AG08396 (cell line): ENCODE results near the gene MDFI.

Source experiments
- DNase-seq: peaks from one replicate; pipeline ENCODE4 v3.0.0; 2012; ENCODE audit warnings: low spot score, mixed read lengths

MDFI gene

GRCh38 chr6:41651246-41651961 is 13.1 kb downstream of the MDFI start:
- DNase-seq = no peak

GRCh38 chr6:41651962-41652657 is 13.8 kb downstream of the MDFI start:
- DNase-seq = no peak

- DNase-seq = no peak
These were observed 14.8 kb downstream of the MDFI start for GRCh38 chr6:41652866-41653652.

DNA sequence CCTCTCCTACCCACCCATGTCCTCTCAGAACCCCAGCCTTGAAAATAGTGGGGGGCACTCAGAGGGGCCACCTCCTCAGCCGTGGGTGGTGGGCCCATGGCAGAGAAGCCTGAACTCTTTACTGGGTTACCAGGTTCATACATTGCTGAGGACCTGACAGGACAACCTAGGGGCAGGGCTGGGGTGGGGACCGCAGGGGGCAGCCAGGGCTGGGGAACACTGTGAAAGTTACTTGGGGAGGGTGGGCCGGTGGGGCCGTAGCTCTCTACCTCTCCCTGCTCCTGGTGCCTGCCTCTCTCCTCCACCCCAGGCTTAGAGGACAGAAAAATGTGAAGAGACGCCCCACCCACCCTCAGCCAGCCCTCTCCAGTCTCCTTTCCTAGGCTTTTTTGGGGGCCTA is 15.4 kb downstream of the MDFI start:
- DNase-seq = no peak

GRCh38 chr6:41654151-41654697 is 16.0 kb downstream of the MDFI start:
- no peak for DNase-seq

- DNase-seq = no peak
These were observed 16.5 kb downstream of the MDFI start for GRCh38 chr6:41654698-41655151.

GRCh38 chr6:41655176-41655575 is 16.9 kb downstream of the MDFI start:
- no peak for DNase-seq

GRCh38 chr6:41655646-41656001 is 17.4 kb downstream of the MDFI start:
- DNase-seq = no peak

GRCh38 chr6:41656002-41656691 is 17.9 kb downstream of the MDFI start:
- no peak for DNase-seq

- no peak for DNase-seq
These were observed 19.1 kb downstream of the MDFI start for GRCh38 chr6:41657131-41658094.

GRCh38 chr6:41658636-41659035 is 20.4 kb downstream of the MDFI start:
- DNase-seq = no peak

GRCh38 chr6:41659935-41660334 is 21.7 kb downstream of the MDFI start:
- no peak for DNase-seq

DNA sequence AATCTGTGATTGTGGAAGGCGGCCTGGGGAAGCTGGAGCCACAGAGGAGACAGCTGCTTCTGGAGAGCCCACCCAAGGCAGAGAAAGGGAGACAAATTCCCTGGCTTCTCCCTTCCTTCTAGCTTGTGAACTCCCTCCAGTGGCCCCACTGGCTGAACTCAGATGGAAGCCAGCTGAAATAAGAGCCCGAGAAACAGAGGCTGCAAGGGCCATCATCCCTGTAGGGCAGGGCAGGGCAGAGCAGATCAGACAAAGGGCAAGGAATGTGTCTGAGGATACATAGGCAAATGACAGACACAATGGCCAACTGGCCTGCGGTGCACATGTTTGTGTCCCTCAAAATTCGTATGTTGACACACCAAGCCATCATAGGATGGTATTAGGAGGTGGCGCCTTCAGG is 25.3 kb downstream of the MDFI start:
- DNase-seq = no peak

- DNase-seq = no peak
These were observed 26.0 kb downstream of the MDFI start for GRCh38 chr6:41664271-41664670.

GRCh38 chr6:41667195-41667594 is 28.9 kb downstream of the MDFI start:
- no peak for DNase-seq

GRCh38 chr6:41668968-41669367 is 30.7 kb downstream of the MDFI start:
- DNase-seq = no peak

DNA sequence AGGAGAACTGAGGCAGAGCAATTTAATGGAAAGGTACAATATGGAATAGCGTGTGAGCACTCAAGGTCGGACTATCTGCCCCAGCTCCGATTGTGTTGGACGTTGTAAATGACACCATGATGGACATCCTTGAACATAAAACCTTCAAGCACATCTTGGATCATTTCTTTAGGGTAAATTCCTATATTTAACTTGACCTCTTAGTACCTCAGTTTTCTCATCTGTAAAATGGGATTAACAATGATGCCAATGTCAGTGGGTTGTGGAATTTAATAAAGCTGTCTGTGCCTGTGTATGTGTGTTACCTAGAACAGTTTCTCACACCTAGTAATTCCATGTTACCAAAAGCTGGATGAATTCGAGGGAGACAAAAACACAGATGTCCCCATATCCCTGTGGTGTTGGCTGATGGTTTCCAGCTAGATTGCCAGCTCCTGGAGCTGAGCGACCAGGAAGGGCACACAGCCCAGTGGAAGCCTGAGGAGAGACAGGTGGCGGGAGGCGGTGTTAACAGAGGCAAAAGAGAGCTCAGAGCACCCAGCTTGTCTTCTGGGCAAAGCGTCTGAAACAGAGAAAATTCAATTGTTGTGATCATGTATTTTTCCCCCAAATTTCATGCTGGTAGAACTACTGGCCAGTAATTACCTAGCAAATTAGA is 32.6 kb downstream of the MDFI start:
- DNase-seq = no peak

DNA sequence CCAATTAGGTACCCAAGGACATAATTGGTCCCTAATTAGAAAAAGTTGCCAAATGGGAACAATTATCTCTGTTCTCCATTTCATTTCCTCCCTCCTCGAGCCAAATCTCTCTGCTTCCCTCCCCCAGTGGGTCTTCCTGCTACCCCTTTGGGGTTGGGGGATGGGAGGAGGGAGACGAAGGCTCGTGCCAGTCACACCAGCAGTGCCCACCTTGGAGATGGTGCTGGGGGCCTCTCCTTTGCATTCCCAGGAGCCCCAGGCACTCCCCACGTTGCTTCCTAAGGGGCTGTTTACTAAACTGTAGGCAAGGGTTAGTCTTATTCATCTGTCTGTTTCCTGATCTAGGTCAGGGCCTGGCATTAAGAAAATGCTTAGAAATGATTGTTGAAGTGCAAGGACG is 33.1 kb downstream of the MDFI start:
- DNase-seq = no peak

- no peak for DNase-seq
These were observed 33.7 kb downstream of the MDFI start for GRCh38 chr6:41672016-41672415.
